CD4-positive, alpha-beta T cell (primary cell): ENCODE results near the gene RAPGEF1. TPM values are rescaled to one million over a fixed set of nuclear protein-coding genes. Genes with fewer than 3 reads are reported as not detected.
A peak's percentile ranks its signal among the peaks of the same experiment; 100 is the strongest.

Experiments used
- ATAC-seq: fragments of 200-7000 bp; cut with Tn5 transposase; one replicate; pipeline ENCODE4 v1.10.0; 2022; ENCODE audit warnings: mild to moderate bottlenecking; ENCODE audit not compliant: poor library complexity
- CTCF ChIA-PET: fragments of 350-600 bp; sonication (Branson Sonifier 250); formaldehyde crosslinking; loops from one replicate; lab custom pipeline; 2021; ENCODE audit warnings: antibody characterized with exemption, inconsistent platforms; lab: Charles Lee
- POLR2A ChIA-PET: fragments of 350-600 bp; sonication (Branson Sonifier 250); formaldehyde crosslinking; loops from one replicate; lab custom pipeline; 2021; ENCODE audit warnings: antibody characterized with exemption, inconsistent platforms; lab: Charles Lee
- DNase-seq, 14 experiments: peaks; one replicate each; pipeline ENCODE4 v3.0.0-alpha.2; 2013 to 2020; ENCODE audit warnings: mixed read lengths in 2 of 14
- H3K27ac ChIP-seq, 2 donors: one replicate each; pipeline versions ENCODE4 v1.5.1 to v1.7.0; 2013; ENCODE audit warnings: low read length in 2 of 2, low read depth in 1 of 2, mild to moderate bottlenecking in 1 of 2
- H3K27me3 ChIP-seq, 2 experiments: 1 replicate in 1 of 2; 2 replicates in 1 of 2; pipeline versions ENCODE4 v1.6.1 to v1.7.0; 2013; ENCODE audit warnings: low read length in 2 of 2, control low read depth in 1 of 2, mild to moderate bottlenecking in 1 of 2, moderate library complexity in 1 of 2; ENCODE audit not compliant: insufficient read depth in 2 of 2, control insufficient read depth in 1 of 2
- H3K36me3 ChIP-seq: one replicate; pipeline ENCODE4 v1.6.1; 2013; ENCODE audit warnings: low read length, control low read depth; ENCODE audit not compliant: insufficient read depth
- H3K4me1 ChIP-seq: one replicate; pipeline ENCODE4 v1.6.1; 2013; ENCODE audit warnings: low read length, control low read depth; ENCODE audit not compliant: insufficient read depth
- H3K4me3 ChIP-seq: one replicate; pipeline ENCODE4 v1.5.1; 2013; ENCODE audit warnings: mild to moderate bottlenecking, low read length, moderate library complexity
- H3K9me3 ChIP-seq, 2 experiments: 1 replicate in 1 of 2; 2 replicates in 1 of 2; pipeline versions ENCODE4 v1.6.1 to v1.7.0; 2013; ENCODE audit warnings: low read length in 2 of 2, mild to moderate bottlenecking in 2 of 2, control low read depth in 1 of 2, moderate library complexity in 1 of 2; ENCODE audit not compliant: control insufficient read depth in 1 of 2, insufficient read depth in 1 of 2
- H3K27ac Mint-ChIP-seq: one replicate; pipeline ENCODE4 v1.8.0; 2020; ENCODE audit warnings: mixed read lengths
- H3K27me3 Mint-ChIP-seq: one replicate; pipeline ENCODE4 v1.8.0; 2021; ENCODE audit warnings: mixed read lengths
- H3K36me3 Mint-ChIP-seq: one replicate; pipeline ENCODE4 v1.8.0; 2021; ENCODE audit warnings: low read depth, mixed read lengths
- H3K4me1 Mint-ChIP-seq: one replicate; pipeline ENCODE4 v1.8.0; 2021; ENCODE audit warnings: low read depth, mixed read lengths
- H3K4me3 Mint-ChIP-seq: one replicate; pipeline ENCODE4 v1.8.0; 2020; ENCODE audit warnings: mild to moderate bottlenecking, mixed read lengths
- H3K9me3 Mint-ChIP-seq: one replicate; pipeline ENCODE4 v1.8.0; 2020; ENCODE audit warnings: mixed read lengths
- CTCF ChIP-seq: fragments of 200-600 bp; IDR thresholded peaks from one replicate; pipeline ENCODE4 v1.8.0; 2022; ENCODE audit warnings: antibody characterized with exemption, mild to moderate bottlenecking
- intact Hi-C, 2 experiments: fragments of 100-400 bp; cut with DNase I in 1 of 2; cut with micrococcal nuclease in 1 of 2; formaldehyde crosslinking; loops; one replicate each; pipeline versions ENCODE4 v1.15.1 to v1.9.0; 2023 to 2025; cut with DNase I, micrococcal nuclease
- total RNA-seq, 174 experiments: library from RNA in 2 of 174; stranded (reverse) in 2 of 174; gene quantifications; one replicate each; pipeline ENCODE4 v1.2.3 and lab custom pipeline; 2021 to 2026

The RAPGEF1 gene
- total RNA-seq, 2 experiments from 2014 or later = 130 to 134 TPM

GRCh38 chr9:131641618-131642495 is 98.0 kb downstream of the RAPGEF1 start:
- H3K27ac ChIP-seq = no peak overlapping the region
- no peaks in the 10 kb centered on the region for H3K9me3 ChIP-seq
- ChIA-PET CTCF (interaction anchor here (1.4 kb wide), 1 partner anchor 92 kb away, joined by 3 read pairs; no protein-coding TSS in a partner anchor), POLR2A (interaction anchor here (0.9 to 2.3 kb wide), 4 partner anchors 14 to 1128 kb away, joined by 3 to 10 read pairs (median 4); no protein-coding TSS in a partner anchor)
- Mint-ChIP-seq H3K4me3 (no peak overlapping the region), H3K36me3 (peaks cover 64% of the 10 kb centered on the region), H3K4me1 (peaks cover 32% of the 10 kb centered on the region), H3K9me3 (no peaks in the 10 kb centered on the region), H3K27me3 (no peaks in the 10 kb centered on the region), H3K27ac (peak overlapping the region; percentile 83)
- H3K4me3 ChIP-seq = no peak overlapping the region
- H3K36me3 ChIP-seq = peaks cover 77% of the 10 kb centered on the region
- no peaks in the 10 kb centered on the region for H3K27me3 ChIP-seq
- intact Hi-C loops = no loop called here
- ATAC-seq (no peak), DNase-seq (no peak)
- no peak for TF ChIP-seq CTCF
- peaks cover 32% of the 10 kb centered on the region for H3K4me1 ChIP-seq

- peaks cover 42% of the 10 kb centered on the region for H3K4me1 Mint-ChIP-seq
- H3K4me3 Mint-ChIP-seq = no peak overlapping the region
- no peaks in the 10 kb centered on the region for H3K27me3 Mint-ChIP-seq
- no peak for ATAC-seq
- POLR2A ChIA-PET = interaction anchor here (1.2 kb wide), 1 partner anchor 1129 kb away, joined by 3 read pairs; no protein-coding TSS in a partner anchor
- H3K9me3 ChIP-seq = no peaks in the 10 kb centered on the region
- TF ChIP-seq CTCF = no peak
- no peaks in the 10 kb centered on the region for H3K9me3 Mint-ChIP-seq
- intact Hi-C loops = no loop called here
- no peaks in the 10 kb centered on the region for H3K27me3 ChIP-seq
- peaks cover 71% of the 10 kb centered on the region for H3K36me3 ChIP-seq
- H3K27ac ChIP-seq = no peak overlapping the region
- H3K4me1 ChIP-seq = peaks cover 32% of the 10 kb centered on the region
- peak in 1 of 14 experiments; percentile 40 for DNase-seq
- H3K27ac Mint-ChIP-seq = no peak overlapping the region
- peaks cover 63% of the 10 kb centered on the region for H3K36me3 Mint-ChIP-seq
- CTCF ChIA-PET = no interaction called here
- H3K4me3 ChIP-seq = no peak overlapping the region
Measured at GRCh38 chr9:131640438-131641137, 99.3 kb downstream of the RAPGEF1 start.

GRCh38 chr9:131639769-131640437 is 100.0 kb downstream of the RAPGEF1 start:
- no peak overlapping the region for H3K27ac ChIP-seq
- peak overlapping the region; percentile 76 for H3K27ac Mint-ChIP-seq
- H3K4me3 ChIP-seq = no peak overlapping the region
- peaks cover 31% of the 10 kb centered on the region for H3K4me1 ChIP-seq
- no peaks in the 10 kb centered on the region for H3K27me3 Mint-ChIP-seq
- ATAC-seq (no peak), DNase-seq (no peak)
- intact Hi-C loops = no loop called here
- TF ChIP-seq CTCF = no peak
- no peaks in the 10 kb centered on the region for H3K9me3 Mint-ChIP-seq
- no peaks in the 10 kb centered on the region for H3K9me3 ChIP-seq
- H3K36me3 Mint-ChIP-seq = peaks cover 64% of the 10 kb centered on the region
- H3K27me3 ChIP-seq = no peaks in the 10 kb centered on the region
- H3K4me3 Mint-ChIP-seq = no peak overlapping the region
- ChIA-PET CTCF (interaction anchor here (1.6 kb wide), 1 partner anchor 28 kb away, joined by 3 read pairs; no protein-coding TSS in a partner anchor), POLR2A (no interaction called here)
- peaks cover 70% of the 10 kb centered on the region for H3K36me3 ChIP-seq
- H3K4me1 Mint-ChIP-seq = peaks cover 45% of the 10 kb centered on the region
